Fibroblast of skin of abdomen (primary cell): ENCODE results near the gene FIS1. TPM values are rescaled to one million over a fixed set of nuclear protein-coding genes. Genes with fewer than 3 reads are reported as not detected.
"Not testable (repeated sequence)": the region's sequence is repeated elsewhere in the genome, so short reads cannot be mapped to it uniquely, and the experiment has no call there.

Source experiments
- DNase-seq: peaks from one replicate; pipeline ENCODE4 v3.0.0-alpha.2; 2013
- polyA plus RNA-seq, 2 experiments: library from polyadenylated mRNA; unstranded; fragments of 120-200 nt; gene quantifications; one replicate each; pipeline ENCODE4 v1.2.1, GENCODE V29; 2013; ENCODE audit not compliant: insufficient read length in 2 of 2

The FIS1 gene
- polyA plus RNA-seq (2013, experiment 1 of 2; ENCODE audit: insufficient read length): 124 TPM
- 127 TPM for polyA plus RNA-seq (2013, experiment 2 of 2; ENCODE audit: insufficient read length)

GRCh38 chr7:101244375-101245146, at the start of gene FIS1:
TSS of gene FIS1 (minus strand) at chr7:101245081. CDS start at chr7:101245004, 77 bp downstream.
- DNase-seq: peak; percentile 87

- no peak for DNase-seq
These were observed 49.4 kb upstream of the FIS1 start for GRCh38 chr7:101294039-101294831.

- not testable (repeated sequence) for DNase-seq
These were observed 48.5 kb upstream of the FIS1 start for GRCh38 chr7:101293069-101294021.

- not testable (repeated sequence) for DNase-seq
These were observed 47.7 kb upstream of the FIS1 start for GRCh38 chr7:101292566-101292965.

- DNase-seq: peak; percentile 9
These were observed 45.5 kb upstream of the FIS1 start for GRCh38 chr7:101290186-101291037.

GRCh38 chr7:101289687-101290086, 44.8 kb upstream of the FIS1 start:
- not testable (repeated sequence) for DNase-seq

GRCh38 chr7:101288439-101288838, 43.6 kb upstream of the FIS1 start:
- DNase-seq: no peak

GRCh38 chr7:101287032-101287431, 42.2 kb upstream of the FIS1 start:
- DNase-seq: no peak

- DNase-seq: not testable (repeated sequence)
These were observed 41.0 kb upstream of the FIS1 start for GRCh38 chr7:101285880-101286279.

GRCh38 chr7:101285171-101285570, 40.3 kb upstream of the FIS1 start:
- no peak for DNase-seq

GRCh38 chr7:101280912-101281311, 36.0 kb upstream of the FIS1 start:
- not testable (repeated sequence) for DNase-seq

- DNase-seq: no peak
These were observed 33.8 kb upstream of the FIS1 start for GRCh38 chr7:101278461-101279292.

GRCh38 chr7:101277155-101277554, 32.3 kb upstream of the FIS1 start:
- DNase-seq: no peak

GRCh38 chr7:101273206-101273605, 28.3 kb upstream of the FIS1 start:
- DNase-seq: no peak

GRCh38 chr7:101271021-101271420, 26.1 kb upstream of the FIS1 start:
- no peak for DNase-seq

- no peak for DNase-seq
These were observed 24.8 kb upstream of the FIS1 start for GRCh38 chr7:101269664-101270063.

GRCh38 chr7:101265622-101266516, 21.0 kb upstream of the FIS1 start:
- DNase-seq: no peak

- not testable (repeated sequence) for DNase-seq
These were observed 19.3 kb upstream of the FIS1 start for GRCh38 chr7:101264102-101264706.

GRCh38 chr7:101258243-101258731, 13.4 kb upstream of the FIS1 start:
- peak; percentile 45 for DNase-seq
